Heart right ventricle (tissue), 16 donors: ENCODE measurements around the gene PRPSAP2. TPM values are rescaled to one million over a fixed set of nuclear protein-coding genes. Genes with fewer than 3 reads are reported as not detected.

Experiments used
- ATAC-seq, 8 donors: fragments of 200-7000 bp; cut with Tn5 transposase; one replicate each; pipeline ENCODE4 v1.9.1; 2020; ENCODE audit warnings: mild to moderate bottlenecking in 8 of 8, moderate library complexity in 8 of 8, moderate number of reproducible peaks in 1 of 8
- DNase-seq, 2 donors: peaks; one replicate each; pipeline ENCODE4 v3.0.0-alpha.2; 2020
- H3K27ac ChIP-seq, 10 donors: fragments of 200-600 bp; sonication (generic) in 2 of 10; one replicate each; pipeline versions ENCODE4 v1.5.0 to v1.8.0; 2020 to 2022; ENCODE audit warnings: mild to moderate bottlenecking in 3 of 10
- H3K27me3 ChIP-seq, 7 donors: fragments of 200-600 bp; one replicate each; pipeline ENCODE4 v1.8.0; 2021 to 2022; ENCODE audit warnings: mild to moderate bottlenecking in 2 of 7
- H3K36me3 ChIP-seq, 9 donors: fragments of 200-600 bp; sonication (generic) in 1 of 9; one replicate each; pipeline versions ENCODE4 v1.5.0 to v1.8.0; 2020 to 2022; ENCODE audit warnings: mild to moderate bottlenecking in 2 of 9
- H3K4me1 ChIP-seq, 9 donors: fragments of 200-600 bp; sonication (generic) in 1 of 9; one replicate each; pipeline versions ENCODE4 v1.5.0 to v1.8.0; 2020 to 2022; ENCODE audit warnings: mild to moderate bottlenecking in 4 of 9
- H3K4me3 ChIP-seq, 10 donors: fragments of 200-600 bp; sonication (generic) in 2 of 10; one replicate each; pipeline versions ENCODE4 v1.5.0 to v1.8.0; 2020 to 2022; ENCODE audit warnings: mild to moderate bottlenecking in 7 of 10, moderate library complexity in 2 of 10
- H3K9me3 ChIP-seq, 11 donors: fragments of 200-600 bp in 10 of 11; sonication (generic) in 2 of 11; one replicate each; pipeline versions ENCODE4 v1.5.0 to v1.8.0; 2013 to 2022; ENCODE audit warnings: mild to moderate bottlenecking in 2 of 11, control low read depth in 1 of 11, moderate library complexity in 1 of 11
- WGBS, 2 donors: extraction: QIAGEN DNeasy Blood & Tissue Kit; methylation state at CpG; one replicate each; pipeline ENCODE4 v1.1.7; 2013; ENCODE audit warnings: inconsistent platforms in 1 of 2; 5-methylcytosine and 5-hydroxymethylcytosine counted together
- intact Hi-C, 10 donors: fragments of 100-400 bp; cut with DNase I; formaldehyde crosslinking; loops; one replicate each; pipeline versions ENCODE4 v1.11.1 to v1.14.2; 2022
- polyA plus RNA-seq, 2 donors: library from polyadenylated mRNA; stranded (reverse); fragments of 200-250 nt; gene quantifications; one replicate each; pipeline ENCODE4 v1.2.3, GENCODE V29; 2013
- total RNA-seq, 10 donors: library from RNA; stranded (reverse); fragmentation: NEBNext Ultra II Directional in 3 of 10; extraction: Animal tissue kit (Norgen Biotek cat#: 25700) in 3 of 10; gene quantifications; one replicate each; pipeline versions ENCODE4 v1.2.1 to v1.2.4, GENCODE V29; 2021 to 2023
- TF ChIP-seq, protein P1 (sequence below), 9 donors: fragments of 200-600 bp; sonication (generic) in 2 of 9; IDR thresholded peaks; one replicate each; pipeline versions ENCODE4 v1.5.0 to v1.8.0; 2021 to 2022; ENCODE audit warnings: antibody characterized with exemption in 9 of 9, mild to moderate bottlenecking in 5 of 9, moderate library complexity in 1 of 9
- donor health status: Arrhythmogenic right ventricular cardiomyopathy.
- donor health status: ischemic (EF 13 %, LVEDD 7.1; RV severe dilation, severe dysfunction).
- donor health status: healthy with polysubstance abuse.
- donor health status: DM: no; HTN: yes; CAD: no.
- donor health status: DM: no; HTN: no; CAD: no.
- donor health status: ischemic (EF 25% LVEDD 6.9; RV normal size, moderate dysfunction).
- donor health status: ischemic (EF 25% LVEDD 5.7; RV mildly dilated, moderate dysfunction).
- donor health status: healthy.
- donor health status: DM: yes; HTN: yes; CAD: no.
- donor health status: Ischemic cardiomyopathy.
- donor health status: ischemic (EF 35%, LVEDD 5.7; RV mildly dilated, moderate dysfunction).
- donor health status: nonischemic (EF 11% LVEDD 7.7; RV severe dilation, severe dysfunction).
- donor health status: DM: yes; HTN: yes; CAD: no.
- donor health status: PGD.
- donor health status: ischemic (EF 29% LVEDD 5.4; RV normal size, mild dysfunction).
- donor health status: nonischemic (EF 23%, LVEDD 6.1; RV moderate dilation, normal function).

PRPSAP2 gene
- total and polyA plus RNA-seq, 12 donors = 12.8 to 23.2 (median 17.4) TPM

DNA sequence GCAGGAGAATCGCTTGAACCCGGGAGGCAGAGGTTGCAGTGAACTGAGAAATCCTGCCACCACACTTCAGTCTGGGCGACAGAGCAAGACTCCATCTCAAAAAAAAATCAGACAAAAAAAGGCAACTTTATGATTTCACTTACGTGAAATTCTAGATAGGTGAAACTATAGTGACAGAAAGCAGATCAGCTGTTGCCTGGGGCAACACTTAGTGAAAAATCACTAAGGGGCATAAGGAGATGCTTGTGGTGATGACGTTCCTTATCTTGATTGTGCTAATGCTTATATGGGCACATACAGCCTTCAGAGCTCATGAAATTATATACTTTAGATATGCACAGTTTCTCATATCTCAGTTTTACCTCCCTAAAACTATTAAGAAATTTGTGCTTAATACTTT, 52.4 kb downstream of the PRPSAP2 start:
- no peak for DNase-seq
- no peaks in the 10 kb centered on the region for H3K9me3 ChIP-seq
- H3K27me3 ChIP-seq = no peaks in the 10 kb centered on the region
- no peak overlapping the region for H3K4me3 ChIP-seq
- no peak for ATAC-seq
- WGBS, 2 donors = 95 to 96% methylated on average over 5 of the region's 5 CpGs
- intact Hi-C loops = no loop called here
- H3K36me3 ChIP-seq = peaks cover 0 to 93% (median 35%) of the 10 kb centered on the region in 9 donors
- no peaks in the 10 kb centered on the region for H3K4me1 ChIP-seq
- TF ChIP-seq, protein P1, sequence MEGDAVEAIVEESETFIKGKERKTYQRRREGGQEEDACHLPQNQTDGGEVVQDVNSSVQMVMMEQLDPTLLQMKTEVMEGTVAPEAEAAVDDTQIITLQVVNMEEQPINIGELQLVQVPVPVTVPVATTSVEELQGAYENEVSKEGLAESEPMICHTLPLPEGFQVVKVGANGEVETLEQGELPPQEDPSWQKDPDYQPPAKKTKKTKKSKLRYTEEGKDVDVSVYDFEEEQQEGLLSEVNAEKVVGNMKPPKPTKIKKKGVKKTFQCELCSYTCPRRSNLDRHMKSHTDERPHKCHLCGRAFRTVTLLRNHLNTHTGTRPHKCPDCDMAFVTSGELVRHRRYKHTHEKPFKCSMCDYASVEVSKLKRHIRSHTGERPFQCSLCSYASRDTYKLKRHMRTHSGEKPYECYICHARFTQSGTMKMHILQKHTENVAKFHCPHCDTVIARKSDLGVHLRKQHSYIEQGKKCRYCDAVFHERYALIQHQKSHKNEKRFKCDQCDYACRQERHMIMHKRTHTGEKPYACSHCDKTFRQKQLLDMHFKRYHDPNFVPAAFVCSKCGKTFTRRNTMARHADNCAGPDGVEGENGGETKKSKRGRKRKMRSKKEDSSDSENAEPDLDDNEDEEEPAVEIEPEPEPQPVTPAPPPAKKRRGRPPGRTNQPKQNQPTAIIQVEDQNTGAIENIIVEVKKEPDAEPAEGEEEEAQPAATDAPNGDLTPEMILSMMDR (IDR thresholded peaks at IDR 0.05) = no peak
- H3K27ac ChIP-seq = no peak overlapping the region

- Histone ChIP-seq H3K36me3 (peaks cover 0 to 94% (median 34%) of the 10 kb centered on the region in 9 donors), H3K4me1 (no peaks in the 10 kb centered on the region), H3K4me3 (no peak overlapping the region), H3K27me3 (no peaks in the 10 kb centered on the region), H3K9me3 (no peaks in the 10 kb centered on the region), H3K27ac (no peak overlapping the region)
- no peak for DNase-seq
- WGBS, 2 donors = 94 to 98% methylated on average over 6 of the region's 6 CpGs
- ATAC-seq = no peak
- intact Hi-C loops = no loop called here
- TF ChIP-seq, protein P1 (IDR thresholded peaks at IDR 0.05) = no peak
Observed at GRCh38 chr17:18910881-18911280, 53.0 kb downstream of the PRPSAP2 start.

DNA sequence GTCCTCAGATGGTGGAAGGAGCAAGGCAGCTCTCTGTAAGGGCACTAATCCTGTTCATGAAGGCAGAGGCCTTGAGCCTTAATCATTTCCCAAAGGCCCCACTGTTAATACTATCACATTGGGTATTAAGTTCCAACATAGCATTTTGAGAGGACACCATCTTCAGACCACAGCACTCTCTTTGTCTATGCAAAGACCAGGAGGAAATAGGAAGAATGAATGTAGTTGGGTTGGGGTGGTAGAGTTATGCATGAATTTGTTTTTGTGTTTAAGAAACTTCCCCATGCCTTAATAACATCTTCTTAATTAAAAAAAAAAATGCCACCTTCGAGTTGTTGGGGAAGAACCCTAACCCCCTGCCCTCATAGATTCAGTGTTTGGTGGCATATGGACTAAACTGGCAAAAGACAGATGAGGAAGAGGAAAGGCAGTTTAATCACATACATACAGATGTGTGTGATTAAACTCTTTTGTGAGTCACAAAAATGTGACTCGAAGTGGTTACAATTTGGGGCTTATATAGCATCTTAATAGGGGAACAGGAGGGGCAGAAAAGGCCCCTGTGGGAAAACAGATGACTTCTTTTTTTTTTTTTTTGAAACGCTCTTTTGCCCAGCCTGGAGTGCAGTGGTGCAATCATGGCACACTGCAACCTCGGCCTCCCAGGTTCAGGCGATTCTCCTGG, 59.0 kb downstream of the PRPSAP2 start:
- Histone ChIP-seq H3K36me3 (peaks cover 0 to 65% (median 23%) of the 10 kb centered on the region in 9 donors), H3K9me3 (no peaks in the 10 kb centered on the region)

DNA sequence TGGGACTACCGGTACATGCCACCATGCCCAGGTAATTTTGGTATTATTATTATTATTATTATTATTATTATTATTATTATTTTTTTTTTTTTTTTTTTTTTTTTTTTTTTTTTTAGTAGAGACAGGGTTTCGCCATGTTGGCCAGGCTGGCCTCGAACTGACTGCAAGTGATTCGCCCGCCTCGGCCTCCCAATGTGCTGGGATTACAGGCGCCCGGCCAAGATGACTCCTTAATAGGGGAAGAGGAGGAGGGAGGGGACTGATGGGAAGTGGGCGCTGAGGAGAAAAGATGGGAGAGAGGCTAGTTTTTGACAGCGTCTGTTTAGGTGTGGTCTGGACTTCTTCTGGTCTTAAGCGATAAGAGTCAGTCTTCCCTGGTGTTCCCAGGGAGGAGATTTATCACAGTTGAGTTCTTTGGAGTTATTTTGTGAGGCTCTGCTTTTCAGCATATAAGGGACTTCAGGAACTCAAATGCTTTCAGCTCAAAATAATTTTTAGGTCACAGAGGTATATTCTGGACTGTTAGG, 59.6 kb downstream of the PRPSAP2 start:
- TF ChIP-seq, protein P1 (IDR thresholded peaks at IDR 0.05) = no peak
- peaks cover 0 to 59% (median 18%) of the 10 kb centered on the region in 9 donors for H3K36me3 ChIP-seq

More for the DNA sequence above, 59.0 kb downstream of the PRPSAP2 start:
- Histone ChIP-seq H3K4me3 (no peak overlapping the region), H3K27ac (no peak overlapping the region), H3K4me1 (peaks cover 0 to 22% (median 17%) of the 10 kb centered on the region in 9 donors), H3K27me3 (no peaks in the 10 kb centered on the region)
- DNase-seq (no peak), ATAC-seq (no peak)
- TF ChIP-seq, protein P1 (IDR thresholded peaks at IDR 0.05) = no peak
- intact Hi-C loops = no loop called here
- WGBS, 2 donors = 74 to 84% methylated on average over 5 of the region's 5 CpGs

More for the DNA sequence above, 59.6 kb downstream of the PRPSAP2 start:
- intact Hi-C loops = no loop called here
- H3K9me3 ChIP-seq = no peaks in the 10 kb centered on the region
- no peaks in the 10 kb centered on the region for H3K27me3 ChIP-seq
- ATAC-seq = no peak
- no peak overlapping the region for H3K4me3 ChIP-seq
- no peak for DNase-seq
- H3K27ac ChIP-seq = no peak overlapping the region
- 90 to 91% methylated on average over 11 of the region's 11 CpGs for WGBS, 2 donors
- H3K4me1 ChIP-seq = peaks cover 0 to 28% (median 18%) of the 10 kb centered on the region in 9 donors
